NCI-H2196 treated with DMSO at 0.1 percent for 48 hours (cell line): ENCODE results near the gene TAPBPL.
"Not testable (repeated sequence)": the region's sequence is repeated elsewhere in the genome, so short reads cannot be mapped to it uniquely, and the experiment has no call there.

Experiments used
- DNase-seq: peaks from one replicate; lab custom pipeline; 2025; ENCODE audit not compliant: unreplicated experiment; lab: John Stamatoyannopoulos, UW

Gene TAPBPL

DNA sequence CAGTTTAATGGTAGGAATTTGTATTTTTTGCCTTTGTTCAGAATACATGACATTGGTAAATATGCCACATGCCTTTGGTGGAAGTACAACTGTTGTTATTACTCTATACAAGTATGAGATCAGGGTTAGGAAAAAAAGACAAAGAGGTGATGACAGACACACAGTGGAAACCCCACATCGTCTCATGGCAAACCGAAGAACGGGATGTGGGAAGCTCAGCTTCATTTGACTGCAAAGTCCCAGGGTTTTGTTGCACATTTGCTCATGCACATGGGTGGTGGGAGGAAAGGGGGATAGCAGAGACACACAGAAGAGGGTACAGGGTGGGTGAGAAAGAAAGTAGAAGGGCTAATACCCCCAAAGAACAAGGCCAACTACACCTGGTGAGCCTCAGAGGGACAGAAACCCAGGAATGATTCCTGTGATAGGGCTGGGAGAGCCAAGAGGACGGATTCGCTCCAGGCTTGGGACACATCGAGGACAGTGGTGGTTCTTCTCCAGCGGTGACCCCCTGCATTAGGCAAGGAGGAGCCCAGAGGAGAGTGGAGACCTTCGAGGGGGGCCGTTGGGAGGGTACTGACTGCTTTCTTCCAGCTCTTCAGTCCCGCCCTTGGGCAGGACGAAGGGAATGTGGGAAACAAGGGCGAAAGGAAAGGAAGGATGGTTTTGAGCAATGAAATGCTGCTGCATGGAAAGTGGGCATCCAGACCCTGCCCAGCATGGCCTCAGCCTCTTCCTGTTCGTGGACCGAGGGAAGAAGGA, 10.6 kb downstream of the TAPBPL start:
- DNase-seq = no peak

DNA sequence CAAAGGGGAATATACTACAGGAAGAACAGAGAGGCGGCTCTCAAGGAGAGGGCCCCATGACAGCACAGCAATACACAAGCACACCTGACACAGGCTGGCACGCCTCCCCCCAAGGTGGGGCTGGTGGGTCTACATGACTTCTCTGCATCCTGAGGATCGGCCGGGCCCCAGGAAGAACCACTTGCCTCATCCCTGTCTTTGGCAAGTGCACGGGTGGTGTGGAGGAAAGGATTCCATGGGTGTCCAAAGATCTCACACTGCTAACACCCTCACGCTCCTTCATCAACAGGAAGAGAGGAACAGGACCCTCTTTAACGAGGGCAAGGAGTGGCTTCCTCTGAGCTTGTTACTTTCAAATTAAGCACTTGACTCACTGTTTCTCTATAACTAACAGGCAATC, 11.4 kb downstream of the TAPBPL start:
- no peak for DNase-seq

DNA sequence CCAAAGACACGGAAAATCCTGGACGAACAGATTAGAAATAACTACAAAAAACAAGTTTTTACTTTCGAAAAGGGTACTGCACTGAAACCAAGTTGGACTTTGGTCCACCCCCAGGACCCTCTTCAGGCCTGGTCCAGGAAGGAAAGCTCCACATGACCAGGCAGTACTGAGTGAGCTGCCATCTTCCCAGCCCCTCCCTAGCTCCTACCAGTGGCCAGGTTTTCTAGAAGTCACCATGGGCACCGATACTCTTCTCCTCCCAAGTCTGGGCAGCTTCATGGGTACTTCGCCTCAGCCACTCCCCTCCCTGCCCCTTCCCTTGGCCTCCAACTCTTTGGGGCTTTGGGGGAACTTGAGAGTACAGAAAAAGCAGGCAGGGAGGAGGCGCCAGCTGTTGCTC, 12.0 kb downstream of the TAPBPL start:
- no peak for DNase-seq

DNA sequence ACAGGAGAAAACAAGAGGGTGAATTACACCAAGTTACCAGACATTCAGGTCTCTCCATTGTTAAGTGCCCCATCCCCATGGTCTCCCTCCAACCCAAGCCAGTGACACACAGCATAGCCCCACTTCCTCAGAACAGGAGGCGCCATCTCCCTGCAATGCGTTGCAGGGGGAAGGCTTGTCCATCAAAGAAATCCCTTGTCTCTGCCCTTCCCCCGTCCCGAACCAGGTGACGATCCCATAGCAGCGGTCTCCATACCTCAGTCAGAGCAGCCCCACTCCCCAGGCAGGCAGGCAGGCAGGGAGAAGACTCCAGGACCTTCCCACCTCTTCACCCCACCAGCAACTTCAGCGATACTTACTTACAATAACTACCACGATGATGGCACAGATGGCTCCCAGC, 12.7 kb downstream of the TAPBPL start:
- no peak for DNase-seq

DNA sequence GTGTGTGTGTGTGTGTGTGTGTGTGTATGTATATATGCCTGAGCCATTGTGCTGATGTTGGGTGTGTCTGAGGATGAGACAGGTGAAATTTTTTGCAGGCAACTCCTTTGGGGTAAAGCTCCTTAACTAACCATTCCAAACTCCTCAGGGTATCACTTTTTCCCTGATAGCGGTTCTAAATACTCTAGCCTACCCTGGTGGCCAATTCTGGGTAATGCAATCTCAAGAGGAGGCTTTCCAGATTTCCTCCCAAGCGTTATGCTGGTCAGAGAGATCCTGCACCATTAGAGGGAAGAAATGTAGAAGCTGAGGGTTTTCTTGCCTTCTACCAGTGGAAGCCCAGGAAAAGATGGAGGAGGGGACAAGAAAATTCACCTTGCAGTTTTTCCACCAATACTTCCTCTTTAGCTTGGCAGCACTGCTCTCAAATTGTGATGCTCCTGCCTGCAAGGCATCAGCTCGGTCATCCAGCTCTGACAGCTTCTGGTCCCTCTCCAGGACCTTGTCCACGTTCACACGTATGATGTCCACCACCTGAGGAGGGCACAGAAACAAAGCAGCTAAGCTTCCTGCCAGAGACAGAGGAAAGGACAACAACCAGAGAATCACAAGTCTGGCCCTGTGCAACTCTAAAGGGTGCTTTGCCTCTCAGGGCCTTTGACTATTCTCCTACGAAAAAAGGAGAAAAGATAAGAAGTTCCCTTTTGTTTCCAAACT, 13.8 kb downstream of the TAPBPL start:
- DNase-seq = peak; percentile 25

DNA sequence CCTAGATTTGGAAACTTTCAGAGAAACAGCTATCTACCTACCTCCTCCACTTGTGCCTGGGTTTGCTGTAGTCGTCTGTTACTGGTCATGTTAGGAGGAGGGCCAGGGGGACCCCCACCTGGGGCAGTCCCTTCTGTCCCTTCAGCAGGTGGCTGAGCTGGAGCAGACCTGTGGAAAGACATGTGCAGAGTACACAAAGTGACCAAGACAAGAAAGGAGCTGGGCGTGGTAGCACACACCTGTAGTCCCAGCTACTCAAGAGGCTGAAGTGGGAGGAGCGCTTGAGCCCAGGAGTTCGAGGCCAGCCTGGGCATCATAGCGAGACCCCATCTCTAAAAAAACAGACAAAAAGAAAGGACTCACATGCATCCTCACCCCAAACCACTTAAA, 14.3 kb downstream of the TAPBPL start:
- DNase-seq = no peak

DNA sequence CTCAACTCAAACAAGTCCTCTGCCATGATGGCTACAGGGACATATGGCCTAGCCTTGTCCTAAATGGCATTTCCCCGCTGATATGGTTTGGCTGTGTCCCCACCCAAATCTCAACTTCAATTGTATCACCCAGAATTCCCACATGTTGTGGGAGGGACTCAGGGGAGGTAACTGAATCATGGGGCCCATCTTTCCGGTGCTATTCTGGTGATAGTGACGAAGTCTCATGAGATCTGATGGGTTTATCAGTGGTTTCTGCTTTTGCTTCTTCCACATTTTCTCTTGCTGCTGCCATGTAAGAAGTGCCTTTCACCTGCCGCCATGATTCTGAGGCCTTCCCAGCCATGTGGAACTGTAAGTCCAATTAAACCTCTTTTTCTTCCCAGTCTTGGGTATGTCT, 14.9 kb downstream of the TAPBPL start:
- DNase-seq = not testable (repeated sequence)

DNA sequence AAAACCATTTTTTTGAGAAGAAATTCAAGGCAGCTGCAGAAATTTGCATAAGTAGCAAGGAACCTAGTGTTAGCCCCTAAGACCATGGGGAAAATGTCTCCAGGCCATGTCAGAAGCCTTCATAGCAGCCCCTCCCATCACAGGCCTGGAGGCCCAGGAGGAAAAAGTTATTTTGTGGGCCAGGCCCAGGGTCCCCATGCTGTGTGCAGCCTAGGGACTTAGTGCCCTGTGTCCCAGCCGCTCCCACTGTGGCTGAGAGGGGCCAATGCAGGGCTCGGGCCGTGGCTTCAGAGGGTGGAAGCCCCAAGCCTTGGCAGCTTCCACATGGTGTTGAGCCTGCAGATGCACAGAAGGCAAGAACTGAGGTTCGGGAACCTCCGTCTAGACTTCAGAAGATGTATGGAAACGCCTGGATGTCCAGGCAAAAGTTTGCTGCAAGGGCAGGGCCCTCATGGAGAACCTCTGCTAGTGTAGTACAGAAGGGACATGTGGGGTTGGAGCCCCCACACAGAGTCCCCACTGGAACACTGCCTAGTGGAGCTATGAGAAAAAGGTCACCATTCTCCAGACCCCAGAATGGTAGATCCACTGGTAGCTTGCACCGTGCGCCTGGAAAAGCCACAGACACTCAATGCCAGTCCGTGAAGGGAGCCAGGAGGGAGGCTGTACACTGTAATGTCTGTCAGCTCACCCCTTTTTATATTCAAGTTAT, 15.9 kb downstream of the TAPBPL start:
- not testable (repeated sequence) for DNase-seq

DNA sequence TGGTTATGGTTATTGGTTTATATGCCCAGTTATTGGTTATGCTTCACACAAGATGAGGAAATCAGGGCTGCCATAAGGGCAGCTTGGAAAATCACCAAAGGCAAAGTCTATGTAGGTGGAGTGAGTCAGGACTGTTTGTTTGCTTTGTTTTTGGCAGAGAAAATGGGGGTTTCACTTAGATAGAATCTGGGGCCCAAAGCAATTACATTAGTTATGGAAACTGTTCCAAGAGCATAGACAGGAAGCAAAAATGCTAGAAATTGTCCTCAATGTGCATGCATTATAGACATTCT, 16.4 kb downstream of the TAPBPL start:
- no peak for DNase-seq

DNA sequence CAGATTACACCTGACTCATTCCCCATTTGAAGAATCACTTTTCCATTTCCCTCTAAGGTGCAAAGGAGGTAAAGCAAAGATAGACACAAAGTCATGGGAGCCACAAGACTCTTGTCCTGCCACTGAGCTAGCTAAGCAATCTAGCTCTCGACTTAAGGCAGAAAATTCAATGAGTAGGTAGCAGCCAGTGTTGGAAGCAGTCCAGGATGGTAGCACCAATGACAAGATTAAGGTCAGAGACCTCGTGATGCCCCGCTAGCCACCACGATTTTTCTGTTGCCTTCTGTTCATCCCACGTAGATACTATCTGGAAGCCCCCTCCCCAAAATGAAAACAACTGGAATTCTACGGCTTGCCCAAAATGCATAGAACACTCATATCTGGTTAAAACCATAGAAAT, 17.2 kb downstream of the TAPBPL start:
- no peak for DNase-seq

DNA sequence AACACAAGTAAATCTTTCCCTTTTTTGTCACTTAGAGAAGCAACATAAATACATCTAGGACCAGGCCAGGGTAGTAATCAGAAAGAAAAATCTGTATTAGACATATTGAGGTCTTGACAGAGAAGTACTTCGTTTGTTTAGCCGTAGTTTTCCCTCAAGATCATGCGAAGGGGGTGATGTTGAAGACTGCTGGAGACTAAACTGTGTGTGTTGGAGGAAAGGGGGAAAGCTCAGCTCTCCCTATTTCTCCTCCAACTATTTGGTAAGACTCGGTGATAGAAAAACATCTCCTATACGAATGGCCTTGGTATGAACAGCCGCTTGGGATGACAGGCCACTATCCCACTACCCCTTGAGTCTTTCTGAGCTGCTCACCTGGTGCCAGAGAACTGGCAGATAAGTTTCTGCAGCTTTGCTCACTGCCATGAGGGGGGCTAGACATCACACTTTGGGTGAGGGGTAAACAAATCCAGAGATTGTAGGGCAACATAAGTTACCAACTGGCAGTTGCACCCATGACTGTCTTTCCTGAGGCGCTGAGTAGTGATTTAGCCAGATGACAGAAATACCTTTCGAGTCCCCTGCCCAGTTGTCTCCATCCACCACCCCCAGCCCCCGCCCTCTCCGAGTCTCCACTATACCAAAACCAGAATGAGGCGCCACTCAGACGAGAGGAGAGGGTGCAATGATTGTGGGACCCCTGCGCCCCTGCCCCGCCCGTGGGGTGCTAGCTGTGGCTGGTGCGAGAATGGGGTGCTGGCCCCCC, 17.9 kb downstream of the TAPBPL start:
- DNase-seq = no peak

DNA sequence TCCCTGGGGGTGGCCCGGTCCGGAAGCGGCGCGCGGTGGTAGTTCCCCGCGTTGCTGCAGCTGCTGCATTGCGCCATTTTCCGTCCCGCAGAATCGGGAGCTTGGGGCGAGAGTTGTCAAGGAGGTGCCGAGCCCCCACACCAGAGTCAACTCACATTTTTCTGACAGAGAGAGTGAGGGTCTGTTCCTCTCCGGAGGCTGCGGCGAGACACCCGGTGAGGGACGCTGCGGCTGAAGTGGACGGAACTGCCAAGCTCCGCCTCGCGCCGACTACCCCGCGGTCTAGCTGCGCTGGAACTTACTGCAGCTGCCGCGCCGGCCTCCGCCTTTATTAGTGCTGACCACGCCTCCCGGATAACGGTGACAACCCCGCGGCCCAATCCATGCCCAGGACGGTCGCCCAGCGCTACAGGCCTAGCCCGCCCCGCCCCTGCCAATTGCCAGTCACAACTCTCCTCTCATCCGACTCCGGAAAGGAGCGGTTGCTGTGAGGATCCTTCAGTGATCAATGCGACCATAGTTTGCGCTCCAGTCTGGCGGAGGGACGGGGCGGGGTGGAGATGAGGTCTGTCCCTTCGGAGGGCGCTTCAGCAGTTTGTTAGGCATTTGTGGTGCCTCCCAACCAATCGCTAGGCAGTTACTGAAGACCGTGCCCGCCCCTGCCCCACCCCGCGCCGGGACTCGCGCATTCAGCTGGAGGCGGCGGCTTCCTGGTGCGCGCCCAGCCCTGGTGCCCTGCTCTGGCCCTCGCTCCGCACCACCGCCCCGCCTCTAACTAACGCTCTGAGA, 18.7 kb downstream of the TAPBPL start, which contains the start of gene VAMP1:
VAMP1 (minus strand) TSS at position 303 of the 789 bp plus-strand sequence; CDS start at position 157, 146 bp downstream.
- DNase-seq = peak; percentile 98

DNA sequence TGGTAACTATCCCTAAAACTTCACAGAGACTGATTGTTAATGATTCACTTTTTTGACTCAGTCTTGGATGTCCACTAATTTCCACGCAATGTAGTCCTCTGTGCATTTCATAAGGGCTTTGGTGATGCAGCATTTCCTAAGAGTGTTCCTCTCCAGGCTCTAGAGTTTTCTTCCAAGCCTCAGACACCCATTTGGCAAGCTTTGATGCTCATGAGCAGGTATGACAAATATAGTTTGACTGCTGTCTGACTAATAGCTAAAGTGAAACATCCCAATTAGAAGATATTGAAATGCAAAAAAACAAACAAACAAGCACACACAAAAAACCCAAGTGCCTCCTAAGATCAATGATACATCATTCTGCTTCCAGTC, 20.1 kb downstream of the TAPBPL start:
- DNase-seq = no peak

DNA sequence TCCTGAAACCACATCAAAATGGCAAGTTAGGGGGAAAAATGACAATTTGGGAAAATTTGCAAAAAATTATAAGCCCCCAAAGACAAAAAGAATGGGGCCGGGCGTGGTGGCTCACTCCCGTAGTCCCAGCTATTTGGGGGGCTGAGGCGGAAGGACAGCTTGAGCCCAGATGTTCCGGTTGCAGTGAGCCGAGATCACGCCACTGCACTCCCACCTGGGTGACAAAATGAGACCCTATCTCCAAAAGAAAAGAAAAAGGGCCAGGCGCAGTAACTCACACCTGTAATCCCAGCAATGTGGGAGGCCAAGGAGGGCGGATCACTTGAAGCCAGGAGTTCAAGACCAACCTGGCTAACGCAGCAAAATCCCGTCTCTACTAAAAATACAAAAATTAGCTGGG, 20.6 kb downstream of the TAPBPL start:
- DNase-seq = no peak

DNA sequence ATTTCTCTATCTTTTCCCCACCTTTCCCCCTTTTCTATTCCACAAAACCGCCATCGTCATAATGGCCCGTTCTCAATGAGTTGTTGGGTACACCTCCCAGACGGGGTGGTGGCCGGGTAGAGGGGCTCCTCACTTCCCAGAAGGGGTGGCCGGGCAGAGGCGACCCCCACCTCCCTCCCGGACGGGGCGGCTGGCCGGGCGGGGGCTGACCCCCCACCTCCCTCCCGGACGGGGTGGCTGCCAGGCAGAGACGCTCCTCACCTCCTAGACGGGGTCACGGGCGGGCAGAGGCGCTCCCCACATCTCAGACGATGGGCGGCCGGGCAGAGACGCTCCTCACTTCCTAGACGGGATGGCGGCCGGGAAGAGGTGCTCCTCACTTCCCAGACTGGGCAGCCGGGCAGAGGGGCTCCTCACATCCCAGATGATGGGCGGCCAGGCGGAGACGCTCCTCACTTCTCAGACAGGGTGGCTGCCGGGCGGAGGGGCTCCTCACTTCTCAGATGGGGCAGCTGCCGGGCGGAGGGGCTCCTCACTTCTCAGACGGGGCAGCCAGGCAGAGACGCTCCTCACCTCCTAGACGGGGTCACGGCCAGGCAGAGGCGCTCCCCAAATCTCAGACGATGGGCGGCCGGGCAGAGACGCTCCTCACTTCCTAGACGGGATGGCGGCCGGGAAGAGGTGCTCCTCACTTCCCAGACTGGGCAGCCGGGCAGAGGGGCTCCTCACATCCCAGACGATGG, 23.6 kb downstream of the TAPBPL start:
- not testable (repeated sequence) for DNase-seq

DNA sequence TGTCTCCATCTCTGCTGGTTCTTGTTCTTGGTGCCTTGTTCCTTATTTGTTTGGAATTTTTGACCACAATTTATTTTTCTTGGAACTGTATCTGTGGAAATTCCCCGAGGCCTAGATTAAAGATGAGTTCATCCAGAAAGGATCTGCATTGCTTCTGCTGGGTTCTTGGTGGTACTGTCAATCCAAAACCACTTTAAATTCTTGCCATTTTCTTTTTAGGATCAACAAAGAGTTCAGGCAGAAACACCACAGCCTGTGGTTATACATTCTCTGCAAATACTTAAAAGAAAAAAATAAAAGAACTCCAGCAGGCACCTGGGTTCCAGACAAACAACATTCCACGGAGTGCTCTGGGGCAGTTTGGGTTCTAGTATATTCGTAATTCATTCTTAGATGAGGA, 24.6 kb downstream of the TAPBPL start:
- DNase-seq = no peak

DNA sequence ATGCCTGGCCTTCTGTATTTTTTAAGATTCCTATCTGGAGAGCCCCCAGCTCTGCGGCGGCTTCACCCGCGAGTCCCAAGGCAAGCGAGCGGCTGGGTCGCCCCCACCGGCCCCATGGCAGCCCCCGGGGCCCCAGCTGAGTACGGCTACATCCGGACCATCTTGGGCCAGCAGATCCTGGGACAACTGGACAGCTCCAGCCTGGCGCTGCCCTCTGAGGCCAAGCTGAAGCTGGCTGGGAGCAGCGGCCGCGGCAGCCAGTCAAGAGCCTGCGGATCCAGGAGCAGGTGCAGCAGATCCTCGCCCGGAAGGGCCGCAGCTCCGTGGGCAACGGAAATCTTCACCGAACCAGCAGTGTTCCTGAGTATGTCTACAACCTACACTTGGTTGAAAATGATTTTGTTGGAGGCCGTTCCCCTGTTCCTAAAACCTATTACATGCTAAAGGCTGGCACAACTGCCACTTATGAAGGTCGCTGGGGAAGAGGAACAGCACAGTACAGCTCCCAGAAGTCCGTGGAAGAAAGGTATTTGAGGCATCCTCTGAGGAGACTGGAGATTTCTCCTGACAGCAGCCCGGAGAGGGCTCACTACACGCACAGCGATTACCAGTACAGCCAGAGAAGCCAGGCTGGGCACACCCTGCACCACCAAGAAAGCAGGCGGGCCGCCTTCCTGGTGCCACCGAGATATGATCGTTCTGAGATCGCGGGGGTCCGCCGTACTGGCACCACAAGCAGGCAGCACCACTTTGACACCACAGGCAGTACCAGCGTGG, 25.9 kb downstream of the TAPBPL start:
- DNase-seq = not testable (repeated sequence)

DNA sequence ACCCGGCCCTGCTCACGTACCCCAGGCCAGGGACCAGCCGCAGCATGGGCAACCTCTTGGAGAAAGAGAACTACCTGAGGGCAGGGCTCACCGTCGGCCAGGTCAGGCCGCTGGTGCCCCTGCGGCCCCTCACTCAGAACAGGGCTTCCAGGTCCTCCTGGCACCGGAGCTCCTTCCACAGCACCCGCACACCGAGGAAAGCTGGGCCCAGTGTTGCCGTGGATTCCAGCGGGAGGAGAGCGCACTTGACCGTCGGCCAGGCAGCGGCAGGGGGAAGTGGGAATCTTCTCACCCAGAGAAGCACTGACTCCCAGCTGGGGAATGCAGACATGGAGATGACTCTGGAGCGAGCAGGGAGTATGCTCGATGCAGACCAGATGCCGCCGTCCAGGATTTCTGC, 26.6 kb downstream of the TAPBPL start:
- no peak for DNase-seq

DNA sequence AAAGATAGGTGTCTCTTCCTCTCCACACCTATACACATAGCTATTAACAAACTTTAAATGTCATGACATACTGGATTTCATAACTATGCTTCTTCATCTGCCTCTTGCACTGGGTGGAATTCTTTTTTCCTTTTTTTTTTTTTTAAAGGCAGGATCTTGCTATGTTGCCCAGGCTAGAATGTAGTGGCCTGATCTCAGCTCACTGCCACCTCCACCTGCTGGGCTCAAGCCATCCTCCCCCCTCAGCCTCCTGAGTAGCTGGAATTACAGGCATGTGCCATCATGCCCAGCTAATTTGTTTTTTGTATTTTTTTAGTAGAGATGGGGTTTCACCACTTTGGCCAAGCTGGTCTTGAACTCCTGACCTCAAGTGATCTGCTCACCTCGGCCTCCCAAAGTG, 36.4 kb downstream of the TAPBPL start:
- no peak for DNase-seq
